HFF-Myc (cell line): ENCODE measurements around the gene KRTAP10-3.

Experiments
- DNase-seq: peaks from one replicate; pipeline ENCODE4 v3.0.0-alpha.2; 2011; ENCODE audit warnings: low read depth; ENCODE audit errors: extremely low read depth
- H3K4me3 ChIP-seq: replicated peaks from 2 replicates; pipeline ENCODE4 v1.5.1; 2011; ENCODE audit warnings: low read depth, mild to moderate bottlenecking, control low read depth, low read length
- CTCF ChIP-seq: IDR thresholded peaks from 2 replicates; pipeline ENCODE4 v1.5.1; 2012; ENCODE audit warnings: mild to moderate bottlenecking, low read depth, low read length, control low read depth; ENCODE audit errors: missing control alignments

KRTAP10-3 gene

GRCh38 chr21:44515359-44516165 lies 43.0 kb downstream of the KRTAP10-3 start:
- no peak overlapping the region for H3K4me3 ChIP-seq
- TF ChIP-seq CTCF = no peak
- DNase-seq = no peak

GRCh38 chr21:44514746-44515358 lies 43.7 kb downstream of the KRTAP10-3 start:
- no peak for TF ChIP-seq CTCF
- DNase-seq = no peak
- H3K4me3 ChIP-seq = no peak overlapping the region

- H3K4me3 ChIP-seq = no peak overlapping the region
- no peak for TF ChIP-seq CTCF
- DNase-seq = no peak
Measured at GRCh38 chr21:44514218-44514520, 44.4 kb downstream of the KRTAP10-3 start.

- H3K4me3 ChIP-seq = no peak overlapping the region
- no peak for DNase-seq
- TF ChIP-seq CTCF = no peak
Measured at GRCh38 chr21:44513389-44514217, 45.0 kb downstream of the KRTAP10-3 start.

DNA sequence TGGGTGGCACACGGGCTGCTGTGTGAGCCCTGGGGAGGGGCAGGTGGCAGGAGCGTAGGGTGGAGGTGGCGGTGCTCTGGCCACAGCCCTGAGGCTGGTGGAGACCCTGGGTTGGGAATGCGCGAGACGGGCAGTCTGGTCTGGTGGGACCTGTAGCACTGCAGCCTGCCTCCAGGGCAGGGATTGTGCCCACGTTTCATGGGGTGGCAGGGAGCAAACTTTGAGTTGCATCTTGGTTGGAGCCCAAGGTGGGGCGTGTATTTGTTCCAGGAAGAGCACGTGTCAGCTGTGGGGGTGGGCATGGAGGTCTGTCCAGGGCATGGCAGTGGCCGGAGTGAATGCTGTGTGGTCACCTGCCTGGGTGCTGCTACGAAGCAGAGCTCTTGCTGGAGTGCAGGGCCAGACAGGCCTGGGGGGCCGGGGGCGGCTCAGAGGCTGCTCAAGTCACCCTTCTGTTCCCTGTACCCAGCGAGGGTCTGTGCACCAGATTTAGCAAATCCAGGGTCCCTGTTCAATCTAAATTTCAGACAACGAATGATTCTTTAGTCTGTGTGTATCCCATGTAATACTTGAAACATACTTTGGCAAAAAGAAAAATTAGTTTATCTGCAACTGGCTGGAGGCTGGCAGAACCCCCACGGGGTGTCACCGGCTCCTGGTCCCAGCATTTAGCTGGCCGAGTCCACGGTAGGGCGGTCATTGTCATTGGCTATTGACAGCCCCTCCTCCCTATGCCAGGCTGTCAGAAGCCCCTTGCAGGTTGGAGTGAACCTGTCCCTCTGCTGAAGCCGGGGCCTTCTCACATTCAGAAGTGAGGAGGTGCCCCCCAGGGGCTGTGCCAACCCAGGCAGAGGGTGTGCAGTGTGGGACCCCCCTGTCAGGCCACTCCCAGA lies 45.9 kb downstream of the KRTAP10-3 start:
- TF ChIP-seq CTCF = no peak
- no peak overlapping the region for H3K4me3 ChIP-seq
- no peak for DNase-seq

DNA sequence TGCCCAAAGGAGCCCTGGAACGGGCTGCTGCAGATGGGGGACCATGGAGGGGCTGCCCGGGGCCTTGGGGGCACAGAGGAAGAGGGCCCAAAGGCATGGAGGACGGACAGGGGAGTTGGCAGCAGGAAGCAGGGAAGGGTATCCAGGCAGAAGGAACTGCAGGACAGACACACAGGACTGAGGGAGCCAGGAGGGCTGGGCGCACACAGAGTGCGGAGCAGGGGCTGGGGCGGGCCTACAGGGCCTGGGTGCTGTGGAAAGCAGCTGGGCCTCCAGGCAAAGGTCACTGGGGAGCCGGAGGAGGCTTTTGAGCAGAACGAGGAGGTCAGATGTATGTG lies 46.7 kb downstream of the KRTAP10-3 start:
- no peak for TF ChIP-seq CTCF

More for the DNA sequence above, 46.7 kb downstream of the KRTAP10-3 start:
- DNase-seq = no peak
- H3K4me3 ChIP-seq = no peak overlapping the region
